ENCODE data around the gene DNTT. TPM values are rescaled to one million over a fixed set of nuclear protein-coding genes. Genes with fewer than 3 reads are reported as not detected.

The DNTT gene
- polyA plus RNA-seq, 1 experiment = not detected

- Histone ChIP-seq H3K36me3 (ENCODE audit: control insufficient read depth, insufficient read depth, low read length) (no peaks in the 10 kb centered on the region), H3K4me3 (ENCODE audit: low read depth, low read length) (no peak overlapping the region), H3K27me3 (ENCODE audit: control insufficient read depth, insufficient read depth, low read length) (no peaks in the 10 kb centered on the region)
- no peak for DNase-seq (ENCODE audit: low read depth)
- POLR2A ChIA-PET = no interaction called here
- CTCF ChIA-PET = no interaction called here
- no peak for TF ChIP-seq CTCF (IDR thresholded peaks at IDR 0.05; ENCODE audit: insufficient read depth, low read depth, low read length)
Measured at GRCh38 chr10:96270571-96270970, 33.7 kb upstream of the DNTT start.

DNA sequence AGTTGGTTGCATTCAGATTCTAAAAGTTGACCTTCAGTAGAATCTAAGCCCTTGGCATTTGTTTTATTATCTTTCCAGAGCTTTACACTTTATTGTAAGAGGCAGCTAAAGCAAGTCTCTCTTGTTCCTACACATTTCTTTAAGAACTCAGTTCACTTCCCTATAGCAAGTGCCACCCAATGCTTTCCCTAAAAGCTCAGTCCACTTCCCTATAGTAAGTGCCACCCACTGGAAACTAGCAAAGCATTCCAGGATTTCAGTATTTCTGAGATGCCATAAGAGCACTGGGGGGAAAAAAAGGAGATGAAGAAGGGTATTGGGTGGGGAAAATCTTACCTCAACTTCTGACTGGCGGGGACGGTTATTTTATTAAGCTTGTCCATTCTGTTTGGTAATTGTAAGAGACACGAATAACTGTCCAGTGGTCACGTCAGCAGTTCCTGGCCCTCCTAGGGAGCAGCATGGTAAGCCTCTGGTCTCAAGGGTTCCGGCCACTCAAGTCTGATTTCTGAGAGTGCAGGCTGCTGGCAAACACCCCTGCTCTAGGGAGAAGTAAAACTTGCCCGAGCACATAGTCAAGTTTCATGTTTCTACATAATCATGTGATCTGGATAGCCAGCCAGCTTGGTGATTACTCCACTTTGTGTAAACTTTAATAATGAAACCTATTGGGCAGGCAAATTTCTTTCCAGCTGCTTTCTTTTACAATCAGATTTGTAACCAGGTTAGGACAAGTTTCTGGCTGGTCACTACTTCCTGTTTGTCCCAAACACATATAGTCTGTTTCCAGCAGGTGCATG lies 33.0 kb upstream of the DNTT start, which contains the start of gene BLNK:
Gene BLNK (minus strand): TSS at position 554 of the 800 bp plus-strand sequence. CDS start 171 bp downstream, at position 383.
- DNase-seq (ENCODE audit: low read depth) = no peak
- ChIA-PET POLR2A (no interaction called here), CTCF (interaction anchor here (0.9 kb wide), 1 partner anchor 24 kb away, joined by 3 read pairs; no protein-coding TSS in a partner anchor)

DNA sequence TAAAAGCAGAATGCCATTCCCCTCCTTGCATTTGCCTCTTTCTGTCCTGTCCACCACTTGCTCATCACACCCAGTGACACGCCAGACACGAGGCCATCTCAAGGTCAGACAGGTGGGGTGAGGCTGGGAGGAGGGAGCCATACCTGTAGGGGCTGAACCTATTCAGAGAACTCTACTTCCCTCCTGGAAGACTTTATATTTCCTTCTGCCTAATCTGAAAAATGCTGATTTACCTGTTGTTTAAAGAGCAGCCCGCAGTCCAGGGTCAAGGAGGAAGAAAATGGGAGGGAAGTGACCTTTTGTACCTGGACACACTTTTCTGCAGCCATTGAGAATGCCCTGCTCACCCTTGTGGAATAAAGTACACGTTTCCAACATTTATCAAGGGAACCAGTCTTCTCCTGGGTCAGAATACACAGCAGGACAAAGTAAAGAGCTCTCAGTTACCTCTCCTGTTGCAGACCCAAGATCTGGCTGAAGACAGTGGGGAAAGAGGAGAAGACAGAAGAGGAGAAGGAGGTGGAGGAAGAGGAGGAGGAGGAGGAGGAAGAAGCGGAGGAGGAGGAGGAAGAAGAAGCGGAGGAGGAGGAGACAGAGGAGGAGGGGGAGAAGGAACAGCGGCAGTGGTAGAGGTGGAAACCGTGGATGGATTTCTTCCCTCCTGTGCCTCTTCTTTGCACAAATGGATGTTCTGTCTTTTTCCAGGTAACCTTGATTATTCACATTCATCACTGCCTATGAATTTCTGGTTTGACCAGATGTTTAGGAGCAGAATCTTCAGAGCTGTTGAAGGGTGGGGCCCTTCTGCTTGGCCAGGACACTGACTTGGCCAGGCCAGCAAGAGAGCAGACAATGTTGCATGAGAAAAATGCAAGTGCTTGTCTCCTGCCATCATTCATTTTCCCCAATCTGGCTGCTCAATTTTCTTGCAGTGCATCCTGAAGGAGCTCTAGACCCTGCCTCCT lies 31.6 kb upstream of the DNTT start:
- Histone ChIP-seq H3K27me3 (ENCODE audit: control insufficient read depth, insufficient read depth, low read length) (no peaks in the 10 kb centered on the region), H3K36me3 (ENCODE audit: control insufficient read depth, insufficient read depth, low read length) (no peaks in the 10 kb centered on the region), H3K4me3 (ENCODE audit: low read depth, low read length) (no peak overlapping the region)
- DNase-seq (ENCODE audit: low read depth) = no peak
- ChIA-PET CTCF (no interaction called here), POLR2A (no interaction called here)
- TF ChIP-seq CTCF (IDR thresholded peaks at IDR 0.05; ENCODE audit: insufficient read depth, low read depth, low read length) = no peak

More for the DNA sequence above, 33.0 kb upstream of the DNTT start, which contains the start of gene BLNK:
- no peak for TF ChIP-seq CTCF (IDR thresholded peaks at IDR 0.05; ENCODE audit: insufficient read depth, low read depth, low read length)
- Histone ChIP-seq H3K4me3 (ENCODE audit: low read depth, low read length) (no peak within 1 kb of the TSS), H3K27me3 (ENCODE audit: control insufficient read depth, insufficient read depth, low read length) (no peaks in the 10 kb centered on the region), H3K36me3 (ENCODE audit: control insufficient read depth, insufficient read depth, low read length) (no peaks in the 10 kb centered on the region)

DNA sequence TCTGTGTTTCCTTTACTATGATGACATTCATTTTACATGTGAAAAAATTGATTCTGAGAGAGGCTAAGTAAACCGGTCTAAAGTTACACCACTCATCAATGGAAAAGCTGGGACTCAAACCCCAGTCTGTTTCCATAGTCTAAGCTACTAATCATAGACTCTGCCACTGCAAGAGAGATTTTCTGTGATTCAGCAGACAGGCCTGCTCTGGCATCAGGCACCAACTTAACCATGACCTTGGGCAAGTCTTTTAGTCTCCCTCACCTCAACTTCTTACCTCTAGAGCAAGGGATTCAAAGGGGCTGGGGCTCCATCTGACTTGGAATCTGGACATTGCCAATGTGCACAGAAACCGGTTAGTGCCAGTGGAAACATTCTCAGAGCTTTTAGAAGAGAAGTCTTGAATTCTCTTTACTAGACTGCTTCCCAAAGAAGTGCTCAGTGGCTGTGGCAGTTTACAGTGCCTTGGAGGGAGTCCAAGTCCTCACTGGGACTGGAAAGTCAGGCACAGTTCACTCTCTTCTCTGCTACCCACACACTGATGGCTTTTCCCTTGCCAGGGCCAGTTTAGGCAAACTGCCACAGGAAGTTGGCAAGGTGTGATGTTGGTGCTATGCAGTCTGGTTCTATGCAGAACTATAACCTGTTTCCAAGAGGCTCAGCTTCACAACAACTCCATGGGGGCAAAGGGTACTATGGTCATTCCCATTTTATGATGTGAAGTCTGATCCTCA lies 28.4 kb upstream of the DNTT start:
- POLR2A ChIA-PET = no interaction called here

More for the DNA sequence above, 28.4 kb upstream of the DNTT start:
- Histone ChIP-seq H3K36me3 (ENCODE audit: control insufficient read depth, insufficient read depth, low read length) (no peaks in the 10 kb centered on the region), H3K27me3 (ENCODE audit: control insufficient read depth, insufficient read depth, low read length) (no peaks in the 10 kb centered on the region), H3K4me3 (ENCODE audit: low read depth, low read length) (no peak overlapping the region)
- no peak for DNase-seq (ENCODE audit: low read depth)
- CTCF ChIA-PET = interaction anchor here (1.3 kb wide), 1 partner anchor 259 kb away, joined by 3 read pairs; no protein-coding TSS in a partner anchor
- TF ChIP-seq CTCF (IDR thresholded peaks at IDR 0.05; ENCODE audit: insufficient read depth, low read depth, low read length) = no peak

All from BJ (cell line).